Mesodermal cell (in vitro differentiated cells): ENCODE data around the gene AP3S1.
A peak's percentile ranks its signal among the peaks of the same experiment; 100 is the strongest.

Experiments
- H3K27ac ChIP-seq: 2 replicates; pipeline ENCODE4 v1.7.0; 2013; ENCODE audit warnings: mild to moderate bottlenecking, low read depth, low read length, moderate library complexity; ENCODE audit not compliant: severe bottlenecking
- H3K36me3 ChIP-seq: 2 replicates; pipeline ENCODE4 v1.7.1; 2013; ENCODE audit warnings: mild to moderate bottlenecking, low read length, moderate library complexity; ENCODE audit not compliant: control insufficient read depth, insufficient read depth
- H3K4me1 ChIP-seq: one replicate; pipeline ENCODE4 v1.7.1; 2013; ENCODE audit warnings: mild to moderate bottlenecking, low read length; ENCODE audit not compliant: insufficient read depth, control insufficient read depth, poor library complexity, severe bottlenecking
- H3K4me3 ChIP-seq: 2 replicates; pipeline ENCODE4 v1.7.0; 2013; ENCODE audit warnings: low read length, control low read depth, mild to moderate bottlenecking; ENCODE audit not compliant: insufficient read depth, poor library complexity, severe bottlenecking; ENCODE audit errors: extremely low read depth
- H3K9me3 ChIP-seq: 2 replicates; pipeline ENCODE4 v1.7.1; 2013; ENCODE audit warnings: mild to moderate bottlenecking, low read length, moderate library complexity; ENCODE audit not compliant: control insufficient read depth
- WGBS, 2 experiments: methylation state at CpG; one replicate each; pipeline ENCODE4 v1.1.5; 2013; ENCODE audit warnings: missing lambda C conversion rate in 2 of 2; ENCODE audit not compliant: insufficient coverage in 2 of 2; 5-methylcytosine and 5-hydroxymethylcytosine counted together

Gene AP3S1

DNA sequence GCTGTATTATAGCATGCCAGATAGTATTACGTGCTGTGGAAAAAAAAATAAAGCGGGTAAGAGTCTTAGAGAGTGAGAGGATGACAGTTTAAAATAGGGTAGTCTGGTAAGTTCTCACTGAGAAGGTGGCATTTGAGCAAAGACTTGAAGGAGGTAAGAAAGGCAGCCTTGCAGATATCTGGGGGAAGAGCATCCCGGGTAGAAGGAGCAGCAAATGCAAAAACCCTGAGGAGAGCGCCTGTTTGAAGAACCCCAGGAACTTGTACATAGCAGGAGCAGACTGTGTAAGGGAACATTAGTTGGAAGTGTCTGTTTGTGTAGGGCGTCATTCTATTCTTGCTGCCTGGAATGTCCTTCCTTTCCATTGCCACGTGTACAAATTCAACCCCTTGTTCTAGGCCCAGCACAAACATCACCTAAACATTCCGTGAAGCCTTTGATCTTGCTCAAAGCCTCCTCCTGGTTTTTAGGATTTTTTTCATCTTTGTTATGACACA, 2.6 kb downstream of the AP3S1 start:
- Histone ChIP-seq H3K27ac (no peak overlapping the region), H3K4me3 (no peak overlapping the region), H3K4me1 (peaks cover 3% of the 10 kb centered on the region), H3K9me3 (no peaks in the 10 kb centered on the region), H3K36me3 (no peaks in the 10 kb centered on the region)
- 75 to 81% methylated on average over 6 of the region's 7 CpGs for WGBS, 2 experiments

DNA sequence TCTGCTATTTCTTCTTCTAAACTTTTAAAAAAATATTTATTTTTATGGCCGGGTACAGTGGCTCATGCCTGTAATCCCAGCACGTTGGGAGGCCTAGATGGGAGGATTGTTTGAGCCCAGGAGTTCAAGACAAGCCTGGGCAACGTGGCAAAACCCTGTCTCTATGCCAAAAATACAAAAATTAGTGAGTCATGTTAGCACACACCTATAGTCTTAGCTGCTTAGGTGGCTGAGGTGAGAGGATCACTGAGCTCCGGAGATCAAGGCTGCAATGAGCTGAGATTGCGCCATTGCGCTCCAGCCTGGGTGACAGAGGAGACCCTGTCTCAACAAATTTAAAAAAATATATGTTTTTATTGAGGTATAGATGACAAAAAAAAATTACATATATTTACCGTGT, 5.6 kb downstream of the AP3S1 start:
- no peaks in the 10 kb centered on the region for H3K4me1 ChIP-seq
- no peaks in the 10 kb centered on the region for H3K36me3 ChIP-seq
- WGBS, 2 experiments: 80 to 94% methylated on average over 1 to 3 of the region's 7 CpGs
- no peak overlapping the region for H3K27ac ChIP-seq
- no peaks in the 10 kb centered on the region for H3K9me3 ChIP-seq
- no peak overlapping the region for H3K4me3 ChIP-seq

DNA sequence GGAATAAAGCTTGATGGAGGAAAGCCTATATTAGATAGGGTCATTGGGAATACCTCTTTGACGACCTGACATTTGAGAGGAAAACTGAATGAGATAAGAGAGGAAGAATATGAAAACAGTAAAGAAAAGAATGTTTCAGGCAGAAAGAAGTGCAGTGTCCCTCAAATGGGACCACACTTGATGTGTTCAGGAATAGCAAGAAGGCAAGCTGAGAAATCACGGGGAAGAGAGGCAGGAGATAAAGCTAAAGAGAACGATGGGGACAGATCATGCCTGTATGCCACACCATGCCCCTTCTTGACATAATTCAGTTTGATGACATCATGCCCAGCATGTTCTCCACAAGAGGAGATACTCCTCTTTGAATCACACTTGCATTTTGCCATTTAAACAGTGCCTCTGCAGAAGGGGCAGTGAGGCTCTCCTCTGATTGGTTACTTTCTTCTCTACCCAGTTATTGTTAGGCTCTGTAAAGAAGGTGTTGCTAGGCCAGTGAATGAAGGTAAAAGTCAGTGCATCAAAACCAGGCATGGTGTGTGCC, 7.6 kb downstream of the AP3S1 start:
- peaks cover 11% of the 10 kb centered on the region for H3K9me3 ChIP-seq
- WGBS, 2 experiments: 94% methylated on average over 3 of the region's 3 CpGs
- H3K36me3 ChIP-seq: no peaks in the 10 kb centered on the region
- no peak overlapping the region for H3K4me3 ChIP-seq
- no peaks in the 10 kb centered on the region for H3K4me1 ChIP-seq
- no peak overlapping the region for H3K27ac ChIP-seq

DNA sequence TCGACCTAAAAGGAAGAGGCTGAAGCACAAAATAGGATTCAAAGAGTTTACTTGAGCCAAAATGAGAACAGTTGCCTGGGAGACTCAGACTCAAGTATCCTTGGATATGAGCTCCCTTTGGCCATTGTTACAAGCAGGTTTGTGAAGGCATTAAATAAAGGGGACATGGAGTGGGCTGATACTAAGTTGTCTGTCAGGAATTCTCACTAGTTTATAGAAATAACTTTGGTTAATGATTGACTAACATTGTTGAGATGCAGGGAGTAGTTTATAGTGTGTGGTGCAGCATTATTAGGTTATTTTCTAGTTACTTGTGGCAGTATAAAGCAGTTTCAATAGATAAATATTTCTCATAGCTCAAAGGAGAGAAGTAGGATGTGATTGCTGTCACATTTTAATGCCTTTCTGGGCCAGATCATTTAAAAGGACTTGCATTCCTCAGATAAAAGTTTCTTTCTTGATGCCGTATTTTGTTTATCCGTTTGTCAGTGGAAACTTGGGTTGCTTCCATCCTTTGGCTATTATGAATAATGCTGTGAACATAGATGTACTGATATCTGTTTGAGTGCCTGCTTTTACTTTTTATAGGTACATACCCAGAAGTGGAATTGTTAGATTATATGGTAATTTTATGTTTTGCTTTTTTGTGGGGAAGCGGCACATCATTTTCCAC, 9.1 kb downstream of the AP3S1 start:
- peaks cover 11% of the 10 kb centered on the region for H3K9me3 ChIP-seq
- no peaks in the 10 kb centered on the region for H3K4me1 ChIP-seq
- H3K27ac ChIP-seq: no peak overlapping the region
- WGBS, 2 experiments: 95 to 96% methylated on average over 3 of the region's 4 CpGs
- no peaks in the 10 kb centered on the region for H3K36me3 ChIP-seq
- no peak overlapping the region for H3K4me3 ChIP-seq

DNA sequence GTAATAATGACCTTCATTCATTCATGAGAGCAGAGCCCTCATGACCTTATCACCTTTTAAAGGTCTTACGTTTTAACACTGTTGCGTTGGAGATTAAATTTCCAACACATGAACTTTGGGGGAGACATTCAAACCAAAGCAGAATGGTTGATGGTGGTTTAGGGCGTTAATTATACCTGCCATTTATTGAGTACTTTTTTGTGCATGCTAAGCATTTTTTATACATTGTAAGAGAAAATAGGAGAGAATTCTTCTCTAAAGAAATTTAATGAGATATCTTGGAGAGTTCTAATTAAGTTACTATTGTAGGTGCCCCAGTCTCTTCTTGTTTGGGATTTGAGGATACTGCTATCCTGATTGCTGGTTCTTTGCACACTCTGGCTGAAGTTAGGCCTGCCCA, 12.4 kb downstream of the AP3S1 start:
- no peak overlapping the region for H3K27ac ChIP-seq
- no peak overlapping the region for H3K4me3 ChIP-seq
- WGBS, 2 experiments: no CpG with 5 or more reads among the region's 3 CpGs
- no peaks in the 10 kb centered on the region for H3K36me3 ChIP-seq
- peaks cover 12% of the 10 kb centered on the region for H3K4me1 ChIP-seq
- H3K9me3 ChIP-seq: peaks cover 11% of the 10 kb centered on the region

DNA sequence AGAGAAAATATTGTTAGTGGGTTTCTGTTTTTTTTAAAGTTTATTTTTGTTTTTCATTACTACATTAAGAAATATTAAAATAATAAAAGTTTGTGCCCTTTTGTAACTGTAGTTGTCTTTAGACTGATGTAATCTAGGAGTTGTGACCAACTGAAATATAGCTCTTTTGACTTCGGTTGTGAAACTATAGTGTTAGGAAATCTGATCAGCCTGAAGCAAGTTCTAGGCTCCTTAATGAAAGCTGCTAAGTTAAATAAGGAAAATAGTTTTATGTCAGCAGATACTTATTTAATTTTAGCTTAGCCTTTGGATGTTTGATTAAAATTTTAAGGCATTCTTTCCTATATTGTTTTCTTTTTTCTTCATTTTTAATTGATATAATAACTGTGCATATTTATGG, 14.2 kb downstream of the AP3S1 start:
- Histone ChIP-seq H3K27ac (no peak overlapping the region), H3K4me1 (peaks cover 16% of the 10 kb centered on the region), H3K9me3 (peaks cover 11% of the 10 kb centered on the region), H3K36me3 (no peaks in the 10 kb centered on the region), H3K4me3 (no peak overlapping the region)
- WGBS, 2 experiments: 71 to 100% methylated on average over 1 of the region's 1 CpG

DNA sequence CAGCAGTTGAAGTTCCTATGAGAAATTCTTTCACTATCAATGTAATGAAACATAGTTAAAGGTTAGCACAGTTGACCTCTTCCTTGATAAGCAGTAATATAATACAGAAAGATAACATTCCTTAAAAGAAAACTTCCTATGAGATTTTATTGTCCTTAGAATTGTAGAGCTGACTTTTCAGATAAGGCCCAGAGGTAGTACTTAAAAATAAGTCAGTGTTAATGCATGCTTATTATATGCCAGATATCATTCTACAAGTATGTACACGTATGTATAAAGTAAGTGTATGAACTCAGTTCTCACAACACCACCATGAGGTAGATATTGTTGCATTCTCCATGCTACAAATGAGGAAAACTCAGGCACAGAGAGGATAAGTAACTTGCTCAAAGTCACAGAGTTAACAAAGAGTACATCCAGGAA, 15.3 kb downstream of the AP3S1 start:
- no CpG with 5 or more reads among the region's 1 CpG for WGBS, 2 experiments
- H3K36me3 ChIP-seq: no peaks in the 10 kb centered on the region
- no peak overlapping the region for H3K27ac ChIP-seq
- H3K4me3 ChIP-seq: no peak overlapping the region
- H3K4me1 ChIP-seq: peaks cover 16% of the 10 kb centered on the region
- H3K9me3 ChIP-seq: peaks cover 11% of the 10 kb centered on the region

DNA sequence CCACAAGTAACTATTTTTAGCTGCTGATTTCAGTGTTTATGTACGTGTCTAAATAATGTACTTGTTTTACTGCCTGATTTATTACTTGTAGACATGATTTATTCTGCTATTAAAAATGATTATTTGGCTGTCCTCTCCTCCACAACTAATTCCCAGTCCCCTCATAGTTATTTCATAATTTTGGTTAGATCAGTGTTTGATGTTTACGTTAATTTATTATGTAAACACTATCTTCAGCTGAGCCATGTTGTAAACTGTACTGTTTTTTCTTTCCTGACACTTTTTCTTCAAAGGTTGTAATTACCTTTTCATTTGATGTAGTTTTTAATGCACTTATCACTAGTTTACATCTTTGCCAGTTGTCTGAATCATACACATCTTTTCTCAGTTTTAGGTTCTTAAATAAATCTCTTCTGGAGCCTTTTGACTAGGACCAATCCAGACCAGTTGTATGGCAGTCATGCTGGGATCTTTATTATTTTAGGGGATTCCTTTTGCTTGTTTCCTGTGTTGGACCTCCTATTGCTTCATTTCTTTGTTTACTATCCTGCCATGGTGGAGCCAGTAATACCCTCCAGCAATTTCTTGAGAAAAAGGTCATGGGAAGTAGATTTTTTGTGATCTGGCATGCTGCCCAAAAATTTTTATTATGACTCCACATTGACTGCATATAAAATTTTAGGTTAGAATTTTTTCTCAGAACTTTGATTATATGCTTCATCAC, 16.1 kb downstream of the AP3S1 start:
- peaks cover 16% of the 10 kb centered on the region for H3K4me1 ChIP-seq
- peaks cover 11% of the 10 kb centered on the region for H3K9me3 ChIP-seq
- H3K4me3 ChIP-seq: no peak overlapping the region
- peak overlapping the region; percentile 3 for H3K27ac ChIP-seq
- WGBS, 2 experiments: no CpG with 5 or more reads among the region's 2 CpGs
- no peaks in the 10 kb centered on the region for H3K36me3 ChIP-seq

DNA sequence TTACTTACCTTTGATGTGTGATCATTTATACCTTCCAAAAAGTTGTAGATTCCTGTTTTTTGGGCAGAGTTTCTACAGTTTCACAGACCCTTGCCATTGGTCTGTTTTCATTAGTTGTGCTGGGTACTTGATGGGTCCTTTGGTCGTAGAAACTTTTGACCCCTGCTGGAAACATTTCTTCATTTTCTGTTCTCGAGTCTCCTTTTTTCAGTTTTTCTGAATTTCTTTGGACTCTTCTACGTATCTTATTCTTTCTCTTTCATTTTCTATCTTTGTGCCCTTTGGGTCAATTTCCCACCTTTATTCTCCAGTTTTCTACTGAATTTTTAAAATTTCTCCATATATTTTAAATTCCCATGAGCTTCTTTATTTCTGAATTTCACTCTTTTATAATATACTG, 16.7 kb downstream of the AP3S1 start:
- Histone ChIP-seq H3K9me3 (peaks cover 9% of the 10 kb centered on the region), H3K4me3 (no peak overlapping the region), H3K36me3 (no peaks in the 10 kb centered on the region), H3K27ac (peak overlapping the region; percentile 3), H3K4me1 (peaks cover 16% of the 10 kb centered on the region)
- 87 to 100% methylated on average over 2 to 3 of the region's 3 CpGs for WGBS, 2 experiments

DNA sequence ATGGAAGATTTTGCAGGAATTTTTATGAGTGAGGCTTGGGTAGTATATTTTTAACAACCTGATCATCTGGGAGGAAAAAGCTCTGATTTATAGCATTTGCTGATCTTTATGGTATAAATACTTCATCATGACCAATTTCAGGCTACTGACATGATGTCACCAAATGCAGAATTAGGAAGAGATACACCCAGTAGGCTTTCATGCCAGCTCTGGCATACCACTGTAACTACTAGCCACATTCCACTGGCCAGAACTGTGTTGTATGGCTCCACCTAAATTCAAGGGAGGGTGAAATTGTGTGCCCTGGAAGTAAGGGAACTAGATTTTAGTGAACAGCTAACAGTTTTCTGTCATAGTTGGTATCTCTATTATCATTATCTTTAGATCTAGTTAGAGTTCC, 17.6 kb downstream of the AP3S1 start:
- Histone ChIP-seq H3K4me3 (no peak overlapping the region), H3K9me3 (no peaks in the 10 kb centered on the region), H3K27ac (no peak overlapping the region), H3K36me3 (no peaks in the 10 kb centered on the region), H3K4me1 (peaks cover 16% of the 10 kb centered on the region)

DNA sequence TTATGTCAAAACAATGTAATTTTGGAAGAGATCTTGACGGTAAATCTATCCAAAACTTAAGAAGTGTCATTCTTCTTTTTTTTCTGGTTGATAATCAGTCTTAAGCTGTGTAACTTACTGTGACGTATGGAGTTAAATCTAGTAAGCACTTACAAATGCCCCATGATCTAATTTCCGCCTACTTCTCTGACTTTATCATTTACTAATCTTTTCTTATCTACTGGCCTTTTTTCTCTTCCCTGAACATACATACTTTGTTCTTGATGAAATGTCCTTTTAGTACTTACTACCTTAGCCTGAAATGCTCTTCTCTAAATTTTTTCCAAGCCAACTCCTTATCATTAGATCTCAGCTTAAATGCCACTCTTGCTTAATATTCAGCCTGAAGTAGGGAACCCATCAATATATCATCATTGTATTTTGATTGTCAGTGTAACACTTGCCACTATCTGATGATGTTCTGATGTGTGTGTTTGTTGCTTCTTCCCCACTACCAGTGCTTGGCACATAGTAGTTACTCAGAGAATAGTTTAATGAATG, 27.6 kb downstream of the AP3S1 start:
- H3K4me1 ChIP-seq: no peaks in the 10 kb centered on the region
- H3K9me3 ChIP-seq: no peaks in the 10 kb centered on the region
- H3K4me3 ChIP-seq: no peak overlapping the region
- H3K36me3 ChIP-seq: peaks cover 11% of the 10 kb centered on the region
- H3K27ac ChIP-seq: no peak overlapping the region
- 88 to 100% methylated on average over 1 to 3 of the region's 3 CpGs for WGBS, 2 experiments
